ENCODE data around the gene LYRM1. TPM values are rescaled to one million over a fixed set of nuclear protein-coding genes. Genes with fewer than 3 reads are reported as not detected.

Gene LYRM1
- total RNA-seq, 1 experiment from 2014 or later: 14.3 TPM

GRCh38 chr16:20874088-20874581 is 26.4 kb upstream of the LYRM1 start:
- POLR2A ChIA-PET (ENCODE audit: low non-redundant PET): no interaction called here
- CTCF ChIA-PET: interaction anchor here (1.1 kb wide), 1 partner anchor 24 kb away, joined by 7 read pairs; no protein-coding TSS in a partner anchor
- BruUV-seq (replicated peaks): no TSS peak
- H3K27me3 ChIP-seq (replicated peaks; ENCODE audit: insufficient read depth, low read depth, low read length, poor library complexity): no peaks in the 10 kb centered on the region
- H3K4me3 ChIP-seq (ENCODE audit: low read depth, low read length, poor library complexity, severe bottlenecking): no peak overlapping the region
- H3K27ac ChIP-seq (ENCODE audit: low read depth, low read length, poor library complexity, severe bottlenecking): no peak overlapping the region
- TF ChIP-seq CTCF (conservative IDR thresholded peaks at IDR 0.05; ENCODE audit: low read depth, low read length) (no peak), EZH2 (IDR thresholded peaks at IDR 0.05; ENCODE audit: borderline replicate concordance, low read depth, low read length, poor library complexity, severe bottlenecking) (no peak)
- no peaks in the 10 kb centered on the region for H3K9me3 ChIP-seq (ENCODE audit: low read depth, low read length, poor library complexity, severe bottlenecking)
- H3K36me3 ChIP-seq (ENCODE audit: insufficient read depth, low read length, poor library complexity, severe bottlenecking): no peaks in the 10 kb centered on the region
- intact Hi-C loops (cut with micrococcal nuclease; ENCODE audit: unreplicated experiment): no loop called here
- peaks cover 7% of the 10 kb centered on the region for H3K4me1 ChIP-seq (ENCODE audit: insufficient read depth, low read length, poor library complexity, severe bottlenecking)
- DNase-seq (ENCODE audit: low spot score): no peak

- no TSS peak for BruUV-seq (replicated peaks)
- Histone ChIP-seq H3K27me3 (replicated peaks; ENCODE audit: insufficient read depth, low read depth, low read length, poor library complexity) (no peaks in the 10 kb centered on the region), H3K4me1 (ENCODE audit: insufficient read depth, low read length, poor library complexity, severe bottlenecking) (peaks cover 7% of the 10 kb centered on the region), H3K9me3 (ENCODE audit: low read depth, low read length, poor library complexity, severe bottlenecking) (no peaks in the 10 kb centered on the region), H3K4me3 (ENCODE audit: low read depth, low read length, poor library complexity, severe bottlenecking) (no peak overlapping the region), H3K27ac (ENCODE audit: low read depth, low read length, poor library complexity, severe bottlenecking) (no peak overlapping the region), H3K36me3 (ENCODE audit: insufficient read depth, low read length, poor library complexity, severe bottlenecking) (no peaks in the 10 kb centered on the region)
- POLR2A ChIA-PET (ENCODE audit: low non-redundant PET): interaction anchor here (0.6 kb wide), 1 partner anchor 36 kb away, joined by 3 read pairs; no protein-coding TSS in a partner anchor
- DNase-seq (ENCODE audit: low spot score): no peak
- intact Hi-C loops (cut with micrococcal nuclease; ENCODE audit: unreplicated experiment): no loop called here
- TF ChIP-seq EZH2 (IDR thresholded peaks at IDR 0.05; ENCODE audit: borderline replicate concordance, low read depth, low read length, poor library complexity, severe bottlenecking): no peak
- no peak for TF ChIP-seq CTCF (conservative IDR thresholded peaks at IDR 0.05; ENCODE audit: low read depth, low read length)
- CTCF ChIA-PET: interaction anchor here (1.1 kb wide), 1 partner anchor 25 kb away, joined by 7 read pairs; no protein-coding TSS in a partner anchor
Measured at GRCh38 chr16:20875355-20875650, 25.3 kb upstream of the LYRM1 start.

- H3K27me3 ChIP-seq (replicated peaks; ENCODE audit: insufficient read depth, low read depth, low read length, poor library complexity): no peaks in the 10 kb centered on the region
- no peaks in the 10 kb centered on the region for H3K36me3 ChIP-seq (ENCODE audit: insufficient read depth, low read length, poor library complexity, severe bottlenecking)
- no peak overlapping the region for H3K4me3 ChIP-seq (ENCODE audit: low read depth, low read length, poor library complexity, severe bottlenecking)
- intact Hi-C loops (cut with micrococcal nuclease; ENCODE audit: unreplicated experiment): no loop called here
- no peaks in the 10 kb centered on the region for H3K9me3 ChIP-seq (ENCODE audit: low read depth, low read length, poor library complexity, severe bottlenecking)
- no TSS peak for BruUV-seq (replicated peaks)
- CTCF ChIA-PET: no interaction called here
- no peak for DNase-seq (ENCODE audit: low spot score)
- H3K4me1 ChIP-seq (ENCODE audit: insufficient read depth, low read length, poor library complexity, severe bottlenecking): peaks cover 7% of the 10 kb centered on the region
- no peak overlapping the region for H3K27ac ChIP-seq (ENCODE audit: low read depth, low read length, poor library complexity, severe bottlenecking)
- TF ChIP-seq CTCF (conservative IDR thresholded peaks at IDR 0.05; ENCODE audit: low read depth, low read length): no peak
- TF ChIP-seq EZH2 (IDR thresholded peaks at IDR 0.05; ENCODE audit: borderline replicate concordance, low read depth, low read length, poor library complexity, severe bottlenecking): no peak
- POLR2A ChIA-PET (ENCODE audit: low non-redundant PET): no interaction called here
Measured at GRCh38 chr16:20878682-20879147, 21.9 kb upstream of the LYRM1 start.
